PC-3 (cell line): ENCODE results near the gene SNAPC1. TPM values are rescaled to one million over a fixed set of nuclear protein-coding genes. Genes with fewer than 3 reads are reported as not detected.

ENCODE experiments used
- ATAC-seq: fragments of 200-7000 bp; cut with Tn5 transposase; 2 replicates; pipeline ENCODE4 v1.9.1; 2020; ENCODE audit warnings: mild to moderate bottlenecking, moderate library complexity
- Bru-seq: library from RNA; stranded (reverse); fragments of 400-500 nt; gene quantifications from one replicate; lab custom pipeline; 2021; lab: Mats Ljungman, UMichigan
- BruChase-seq, 2 experiments: library from RNA; stranded (reverse); fragments of 400-500 nt; gene quantifications; one replicate each; lab custom pipeline; 2021; lab: Mats Ljungman, UMichigan
- BruUV-seq: library from RNA; stranded (reverse); fragments of 400-500 nt; replicated peaks from 2 replicates; lab custom pipeline; 2021; lab: Mats Ljungman, UMichigan
- CTCF ChIA-PET: fragments of 300-600 bp; sonication (Branson Sonifier 250); formaldehyde crosslinking; loops from one replicate; lab custom pipeline; 2022; ENCODE audit warnings: antibody characterized with exemption; lab: Charles Lee
- POLR2A ChIA-PET: fragments of 300-600 bp; sonication (Branson Sonifier 250); formaldehyde crosslinking; loops from one replicate; lab custom pipeline; 2022; ENCODE audit warnings: antibody characterized with exemption; ENCODE audit not compliant: unreplicated experiment; lab: Charles Lee
- DNase-seq: peaks from one replicate; pipeline ENCODE4 v3.0.0-alpha.2; 2015
- H2AFZ ChIP-seq: fragments of 300-600 bp; sonication (generic); 2 replicates; pipeline ENCODE4 v1.6.0; 2016; ENCODE audit warnings: antibody characterized with exemption, low read length
- H3F3A ChIP-seq: fragments of 300-600 bp; sonication (generic); one replicate; pipeline ENCODE4 v1.6.0; 2017; ENCODE audit warnings: antibody characterized with exemption, low read length, control low read depth, mild to moderate bottlenecking; ENCODE audit not compliant: unreplicated experiment
- H3K27ac ChIP-seq: fragments of 300-600 bp; sonication (generic); 2 replicates; pipeline ENCODE4 v1.5.1; 2016; ENCODE audit warnings: mild to moderate bottlenecking, low read length
- H3K27me3 ChIP-seq: fragments of 300-600 bp; sonication (generic); 2 replicates; pipeline ENCODE4 v1.6.1; 2016; ENCODE audit warnings: low read length, mixed read lengths
- H3K36me3 ChIP-seq: fragments of 300-600 bp; sonication (generic); 2 replicates; pipeline ENCODE4 v1.6.1; 2016; ENCODE audit warnings: low read depth, mixed run types, low read length, mixed read lengths
- H3K4me1 ChIP-seq: fragments of 300-600 bp; sonication (generic); 2 replicates; pipeline ENCODE4 v1.5.1; 2016; ENCODE audit warnings: low read length; ENCODE audit not compliant: insufficient read depth
- H3K4me2 ChIP-seq: fragments of 300-600 bp; sonication (generic); 2 replicates; pipeline ENCODE4 v1.6.0; 2016; ENCODE audit warnings: low read length
- H3K4me3 ChIP-seq: fragments of 300-600 bp; sonication (generic); 2 replicates; pipeline ENCODE4 v1.5.1; 2016; ENCODE audit warnings: mild to moderate bottlenecking, low read length, mixed read lengths
- H3K79me2 ChIP-seq: fragments of 300-600 bp; sonication (generic); 2 replicates; pipeline ENCODE4 v1.6.1; 2017; ENCODE audit warnings: low read length, mixed read lengths
- H3K9ac ChIP-seq: fragments of 300-600 bp; sonication (generic); 2 replicates; pipeline ENCODE4 v1.6.0; 2016; ENCODE audit warnings: mild to moderate bottlenecking, low read length
- H3K9me2 ChIP-seq: fragments of 300-600 bp; sonication (generic); replicated peaks from 2 replicates; pipeline ENCODE4 v1.6.1; 2016; ENCODE audit warnings: mixed run types, low read length, mixed read lengths
- H3K9me3 ChIP-seq: fragments of 300-600 bp; sonication (generic); 2 replicates; pipeline ENCODE4 v1.6.1; 2016; ENCODE audit warnings: low read length, mixed read lengths
- H4K20me1 ChIP-seq: fragments of 300-600 bp; sonication (generic); 2 replicates; pipeline ENCODE4 v1.6.1; 2016; ENCODE audit warnings: low read length, mixed read lengths
- CTCF ChIP-seq: fragments of 300-600 bp; sonication (generic); conservative IDR thresholded peaks from 2 replicates; pipeline ENCODE4 v1.5.1; 2017; ENCODE audit warnings: antibody characterized with exemption, low read depth, mild to moderate bottlenecking, low read length
- EZH2 ChIP-seq: fragments of 300-600 bp; sonication (generic); IDR thresholded peaks from one replicate; pipeline ENCODE4 v1.6.1; 2017; ENCODE audit warnings: antibody characterized with exemption, mild to moderate bottlenecking, low read length; ENCODE audit not compliant: unreplicated experiment
- EZH2phosphoT487 ChIP-seq: fragments of 300-600 bp; sonication (generic); IDR thresholded peaks from 2 replicates; pipeline ENCODE4 v1.6.1; 2018; ENCODE audit warnings: mild to moderate bottlenecking, antibody characterized with exemption, low read length, borderline replicate concordance
- intact Hi-C: fragments of 100-400 bp; cut with micrococcal nuclease; formaldehyde crosslinking; loops from 2 replicates; pipeline ENCODE4 v1.9.0; 2023
- long read RNA-seq: library from polyadenylated mRNA; unstranded; transcript quantifications from one replicate; pipeline ENCODE4 v2.0.0, GENCODE V29; 2021; ENCODE audit not compliant: unreplicated experiment
- total RNA-seq: library from RNA; depleted of rRNA; stranded (reverse); fragments of >200 nt; gene quantifications from 2 replicates; pipeline ENCODE4 v1.2.3, GENCODE V29; 2014; rRNA removed

Gene SNAPC1
- total RNA-seq (26.7 and 27.3 TPM in 2 replicates), Bru-seq, nascent RNA (percentile 98 among the genes with signal in this experiment), BruChase-seq, experiment 1, labeled RNA remaining after a 6-hour chase (percentile 96 among the genes with signal in this experiment), BruChase-seq, experiment 2, labeled RNA remaining after a 2-hour chase (percentile 97 among the genes with signal in this experiment)
- long read RNA-seq, transcript SNAPC1-201 (10 exons, 2,656 nt), result major isoform, 106 of 166 reads
- long read RNA-seq, partial matches to known transcripts, result 37 of 166 reads
- long read RNA-seq, other reads (novel, unspliced or antisense), result 23 of 166 reads

- peaks cover 32% of the 10 kb centered on the region for H3K4me1 ChIP-seq
- peaks cover 23% of the 10 kb centered on the region for H4K20me1 ChIP-seq
- H3F3A ChIP-seq, result peaks cover 18% of the 10 kb centered on the region
- peak within 1 kb of the TSS; percentile 96 for H3K4me3 ChIP-seq
- ChIA-PET POLR2A (interaction anchor here (0.5 to 1.5 kb wide), 15 partner anchors 10 to 1214 kb away, joined by 3 to 21 read pairs (median 4); partner anchors contain the start of genes HIF1A and PRKCH), CTCF (interaction anchor here (0.5 to 1.6 kb wide), 3 partner anchors 67 to 98 kb away, joined by 3 to 8 read pairs (median 7); partner anchors contain the start of gene HIF1A)
- peaks cover 2% of the 10 kb centered on the region; the same call in 1 of the 2 replicates for H3K36me3 ChIP-seq
- ATAC-seq (peak; percentile 86), DNase-seq (peak; percentile 100)
- H3K4me2 ChIP-seq, result peak within 1 kb of the TSS; percentile 94
- no peaks in the 10 kb centered on the region for H3K27me3 ChIP-seq
- peak within 1 kb of the TSS; percentile 79 for H2AFZ ChIP-seq
- H3K9me3 ChIP-seq, result no peaks in the 10 kb centered on the region
- intact Hi-C loops, result loop anchor here (1.0 to 5.0 kb wide), 4 partner anchors 11 to 260 kb away; no protein-coding TSS in a partner anchor
- peaks cover 51% of the 10 kb centered on the region for H3K79me2 ChIP-seq
- peak within 1 kb of the TSS; percentile 89 for H3K9ac ChIP-seq
- peak within 1 kb of the TSS; percentile 55 for H3K27ac ChIP-seq
- no peaks in the 10 kb centered on the region for H3K9me2 ChIP-seq
- TF ChIP-seq CTCF (no peak), EZH2 (no peak), EZH2phosphoT487 (no peak)
- TSS peak; percentile 51 for BruUV-seq
These were observed at the start of gene SNAPC1 for GRCh38 chr14:61761959-61762786. TSS of gene SNAPC1 (plus strand) at chr14:61762420. CDS start at chr14:61762461, 41 bp downstream.

- BruUV-seq, result no TSS peak
- Histone ChIP-seq H3F3A (peaks cover 28% of the 10 kb centered on the region), H3K4me3 (no peak overlapping the region), H3K9ac (no peak overlapping the region), H3K4me2 (no peak overlapping the region), H2AFZ (no peak overlapping the region), H4K20me1 (peaks cover 100% of the 10 kb centered on the region), H3K79me2 (peaks cover 100% of the 10 kb centered on the region), H3K4me1 (peaks cover 67% of the 10 kb centered on the region), H3K9me3 (no peaks in the 10 kb centered on the region), H3K9me2 (no peaks in the 10 kb centered on the region), H3K36me3 (no peaks in the 10 kb centered on the region), H3K27ac (no peak overlapping the region), H3K27me3 (no peaks in the 10 kb centered on the region)
- POLR2A ChIA-PET, result no interaction called here
- TF ChIP-seq EZH2, result no peak
- no peak for TF ChIP-seq EZH2phosphoT487
- TF ChIP-seq CTCF, result no peak
- DNase-seq, result no peak
- no peak for ATAC-seq
- intact Hi-C loops, result loop anchor here (5.0 kb wide), 1 partner anchor 242 kb away; no protein-coding TSS in a partner anchor
- CTCF ChIA-PET, result no interaction called here
These were observed 48.3 kb upstream of the SNAPC1 start for GRCh38 chr14:61713724-61714437.
